K562 (cell line): Measurements from ENCODE around the gene BRAF. TPM values are rescaled to one million over a fixed set of nuclear protein-coding genes. Genes with fewer than 3 reads are reported as not detected.

Source experiments
- BRF2 ChIP-seq: IDR thresholded peaks from 3 replicates; pipeline ENCODE4 v1.6.1; 2011; ENCODE audit warnings: borderline replicate concordance, mild to moderate bottlenecking; ENCODE audit not compliant: insufficient read length, insufficient read depth
- CUX1 ChIP-seq: fragments of 200-800 bp; sonication (Bioruptor generic); IDR thresholded peaks from 2 replicates; pipeline ENCODE4 v1.6.1; 2016; ENCODE audit warnings: missing genetic modification characterization, missing compliant biosample characterization
- DDX20 ChIP-seq: fragments of 450-650 bp; IDR thresholded peaks from 2 replicates; pipeline ENCODE4 v1.6.1; 2016; ENCODE audit warnings: missing genetic modification characterization, low read depth, mild to moderate bottlenecking, missing compliant biosample characterization, moderate library complexity
- DNMT1 ChIP-seq: fragments of 450-650 bp; IDR thresholded peaks from 2 replicates; pipeline ENCODE4 v1.6.1; 2016; ENCODE audit warnings: antibody characterized with exemption, mild to moderate bottlenecking
- MTF1 ChIP-seq: fragments of 250-450 bp; sonication (Bioruptor Pico); IDR thresholded peaks from 2 replicates; pipeline ENCODE4 v1.9.0; 2021; ENCODE audit warnings: moderate library complexity, mild to moderate bottlenecking, inconsistent platforms, borderline replicate concordance
- MXD1 ChIP-seq: fragments of 250-450 bp; sonication (Bioruptor Pico); IDR thresholded peaks from 2 replicates; pipeline ENCODE4 v1.8.0; 2021; ENCODE audit warnings: borderline replicate concordance, mild to moderate bottlenecking, moderate library complexity; ENCODE audit not compliant: poor library complexity, severe bottlenecking
- XRCC5 ChIP-seq: fragments of 200-400 bp; formaldehyde crosslinking; IDR thresholded peaks from 2 replicates; pipeline ENCODE4 v1.6.1; 2017; ENCODE audit warnings: low read depth, mild to moderate bottlenecking, low read length
- ZNF318 ChIP-seq, 2 experiments: fragments of 450-650 bp; IDR thresholded peaks; 2 replicates each; pipeline ENCODE4 v1.6.1; 2016; ENCODE audit warnings: mild to moderate bottlenecking in 2 of 2, borderline replicate concordance in 1 of 2, low read depth in 1 of 2, moderate library complexity in 1 of 2
- polyA plus RNA-seq, 8 experiments: library from polyadenylated mRNA; depleted of rRNA in 4 of 8; stranded (reverse) in 5 of 8; unstranded in 3 of 8; fragments of >200 nt; fragmentation: Nextera tagmentation in 2 of 8; fragmentation: Illumina TruSeq in 1 of 8; extraction: Ambion mirVana in 2 of 8; extraction: Trizol in 1 of 8; gene quantifications; 2 replicates each; pipeline versions ENCODE4 v1.2.1 to v1.2.3, GENCODE V29; 2011 to 2014; ENCODE audit warnings: inconsistent platforms in 1 of 8, missing spikeins in 1 of 8
- total RNA-seq, 7 experiments: library from RNA; depleted of rRNA in 6 of 7; stranded (reverse); fragments of >200 nt in 6 of 7; fragmentation: Illumina TruSeq in 2 of 7; extraction: Trizol in 2 of 7; gene quantifications; 2 replicates each; pipeline versions ENCODE4 v1.2.1 to v1.2.3, GENCODE V29; 2011 to 2021; ENCODE audit warnings: low replicate concordance in 1 of 7

The BRAF gene
- total and polyA plus RNA-seq, 9 of the 15 experiments (the other 6 are each of a cell fraction or from before 2014, with no cell fraction given), result 3.6 to 38.3 (median 21.9) TPM

GRCh38 chr7:140923358-140924006 lies 1.2 kb downstream of the BRAF start (continued):
- TF ChIP-seq CUX1 (no peak), DNMT1 (peak; percentile 29; the same call in 1 of the 2 replicates), MXD1 (no peak), MTF1 (CRISPR knock-in tag) (no peak), XRCC5 (0 out of 2 replicates have a peak, but pooled peaks have one; percentile 32), ZNF318 (IDR thresholded peaks at IDR 0.05; ENCODE audit: borderline replicate concordance in 1 of 2, low read depth in 1 of 2) (0 out of 4 replicates have a peak, but pooled peaks of 1 of the 2 experiments have one; percentile 27), DDX20 (tag) (no peak), BRF2 (no peak)
